GM12891 (cell line): ENCODE measurements around the gene EXOSC6.
"Not testable (repeated sequence)": the region's sequence is repeated elsewhere in the genome, so short reads cannot be mapped to it uniquely, and the experiment has no call there.

Experiments
- DNase-seq: peaks from one replicate; pipeline ENCODE4 v3.0.0; 2011; ENCODE audit warnings: low spot score; ENCODE audit not compliant: insufficient read length
- FAIRE-seq: peaks from 2 replicates; lab custom pipeline; 2011; peaks lifted over from hg19 to GRCh38; lab: Jason Lieb, UNC
- PAX5 ChIP-seq: IDR thresholded peaks from 2 replicates; pipeline ENCODE4 v1.6.1; 2011; ENCODE audit warnings: low read length, moderate library complexity, mild to moderate bottlenecking; ENCODE audit not compliant: insufficient read depth, severe bottlenecking
- POLR2A ChIP-seq: IDR thresholded peaks from 2 replicates; pipeline ENCODE4 v1.6.1; 2011; ENCODE audit warnings: low read depth, low read length, control low read depth
- POLR2AphosphoS5 ChIP-seq: IDR thresholded peaks from 2 replicates; pipeline ENCODE4 v1.6.1; 2011; ENCODE audit warnings: low read depth, low read length, control low read depth
- POU2F2 ChIP-seq: IDR thresholded peaks from 2 replicates; pipeline ENCODE4 v1.6.1; 2011; ENCODE audit warnings: low read depth, mild to moderate bottlenecking, control low read depth, low read length, moderate library complexity
- SPI1 ChIP-seq: IDR thresholded peaks from 2 replicates; pipeline ENCODE4 v1.6.1; 2011; ENCODE audit warnings: low read depth, low read length, control low read depth
- TAF1 ChIP-seq: IDR thresholded peaks from 2 replicates; pipeline ENCODE4 v1.6.1; 2011; ENCODE audit warnings: low read depth, low read length, control low read depth

The EXOSC6 gene

DNA sequence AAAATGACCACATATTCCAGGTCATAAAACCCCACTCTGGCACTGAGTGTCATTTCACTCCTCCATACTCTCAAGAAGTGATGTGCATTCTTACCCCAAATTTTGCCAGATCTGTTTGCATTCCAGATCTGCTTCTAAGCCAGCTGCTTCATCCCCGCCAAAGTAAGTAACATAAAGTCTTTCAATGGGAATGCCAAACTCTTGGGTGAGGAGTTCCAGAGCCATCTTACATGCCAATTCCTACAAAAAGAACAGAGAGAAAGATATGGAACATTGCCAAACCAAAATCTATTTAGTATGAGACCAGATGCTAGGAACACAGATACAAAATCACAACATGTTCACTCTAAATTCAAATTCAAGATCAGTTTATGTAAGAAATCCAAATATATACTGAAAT lies 24.7 kb upstream of the EXOSC6 start:
- no peak for TF ChIP-seq POU2F2
- TF ChIP-seq POLR2AphosphoS5: no peak
- no peak for TF ChIP-seq TAF1
- no peak for TF ChIP-seq SPI1
- TF ChIP-seq POLR2A: no peak
- no peak for TF ChIP-seq PAX5
- DNase-seq (no peak), FAIRE-seq (no peak)

DNA sequence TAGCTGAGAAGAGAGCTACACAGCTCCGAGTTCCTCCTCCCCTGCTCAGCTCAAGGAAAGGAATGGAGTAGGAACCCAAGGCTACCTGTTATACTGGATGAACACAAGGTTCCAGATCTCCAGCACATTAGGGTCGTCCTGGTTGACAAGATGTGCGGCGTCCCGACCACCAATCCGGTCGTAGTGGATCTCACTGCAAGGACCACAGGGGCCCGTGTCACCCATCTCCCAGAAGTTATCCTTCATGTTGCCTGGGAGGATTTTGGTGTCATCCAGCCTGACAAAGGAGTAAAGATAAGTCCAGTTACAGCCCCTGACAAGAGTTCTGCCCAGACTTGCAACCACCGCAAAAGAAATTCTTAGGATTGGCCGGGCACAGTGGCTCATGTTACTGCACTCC lies 20.0 kb upstream of the EXOSC6 start:
- TF ChIP-seq POLR2A: no peak
- TF ChIP-seq PAX5: no peak
- no peak for TF ChIP-seq POLR2AphosphoS5
- no peak for TF ChIP-seq SPI1
- TF ChIP-seq POU2F2: no peak
- no peak for TF ChIP-seq TAF1
- no peak for DNase-seq
- no peak for FAIRE-seq

DNA sequence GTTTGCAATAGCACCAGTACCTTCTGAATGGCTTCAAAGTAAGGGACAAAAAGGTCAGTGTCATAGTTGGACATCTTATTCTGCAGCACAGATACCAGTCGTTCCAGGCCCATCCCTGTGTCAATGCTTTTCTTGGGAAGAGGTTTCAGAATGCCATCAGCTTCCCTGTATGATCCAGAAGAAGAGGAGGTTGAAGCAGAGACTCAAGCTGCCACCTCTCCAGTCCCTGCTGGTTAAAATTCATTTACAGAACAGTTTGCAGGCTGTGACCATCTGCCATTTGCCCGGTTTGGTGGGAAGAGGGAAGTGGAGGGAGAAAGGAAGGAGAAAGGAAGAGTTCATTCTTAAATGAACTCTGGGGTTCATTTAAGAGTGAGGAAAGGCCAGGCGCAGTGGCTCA lies 18.4 kb upstream of the EXOSC6 start:
- FAIRE-seq (no peak), DNase-seq (no peak)
- TF ChIP-seq SPI1 (no peak), POLR2A (no peak), POU2F2 (no peak), POLR2AphosphoS5 (no peak), PAX5 (no peak), TAF1 (no peak)

DNA sequence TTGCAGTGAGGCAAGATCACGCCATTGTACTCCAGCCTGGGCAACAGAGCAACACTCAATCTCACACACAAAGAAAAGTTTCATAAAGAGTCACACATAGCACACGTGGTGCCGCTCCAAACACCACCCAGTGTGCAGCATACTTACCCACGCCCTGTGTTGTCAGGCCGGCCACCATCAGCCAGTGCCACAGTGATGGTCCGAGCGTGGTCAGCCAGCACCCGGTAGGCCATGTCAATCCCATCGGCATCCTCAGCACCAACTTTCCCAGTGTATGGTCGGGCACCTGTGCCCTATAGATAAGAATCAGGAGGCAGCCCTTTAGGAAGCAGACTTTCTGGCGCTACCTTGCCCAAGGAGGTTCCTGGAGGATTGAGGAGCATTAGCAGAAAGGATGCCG lies 17.7 kb upstream of the EXOSC6 start:
- no peak for FAIRE-seq

DNA sequence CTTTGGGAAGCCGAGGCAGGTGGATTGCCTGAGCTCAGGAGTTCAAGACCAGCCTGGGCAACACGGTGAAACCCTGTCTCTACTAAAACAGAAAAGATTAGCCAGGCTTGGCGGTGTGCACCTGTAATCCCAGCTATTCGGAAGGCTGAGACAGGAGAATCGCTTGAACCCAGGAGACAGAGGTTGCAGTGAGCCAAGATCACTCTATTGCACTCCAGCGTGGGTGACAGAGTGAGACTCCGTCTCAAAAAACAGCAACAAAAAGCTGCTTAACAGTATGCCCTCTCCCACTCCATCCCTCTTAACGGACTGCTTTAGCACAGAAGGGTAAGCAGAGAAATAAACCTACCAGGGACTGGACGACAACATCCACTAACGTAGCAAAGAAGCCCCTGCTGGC lies 16.2 kb upstream of the EXOSC6 start:
- not testable (repeated sequence) for DNase-seq, FAIRE-seq

More for the DNA sequence above, 17.7 kb upstream of the EXOSC6 start:
- TF ChIP-seq POU2F2: no peak
- TF ChIP-seq POLR2A: no peak
- TF ChIP-seq PAX5: no peak
- no peak for TF ChIP-seq POLR2AphosphoS5
- TF ChIP-seq SPI1: no peak
- no peak for TF ChIP-seq TAF1
- DNase-seq: no peak

DNA sequence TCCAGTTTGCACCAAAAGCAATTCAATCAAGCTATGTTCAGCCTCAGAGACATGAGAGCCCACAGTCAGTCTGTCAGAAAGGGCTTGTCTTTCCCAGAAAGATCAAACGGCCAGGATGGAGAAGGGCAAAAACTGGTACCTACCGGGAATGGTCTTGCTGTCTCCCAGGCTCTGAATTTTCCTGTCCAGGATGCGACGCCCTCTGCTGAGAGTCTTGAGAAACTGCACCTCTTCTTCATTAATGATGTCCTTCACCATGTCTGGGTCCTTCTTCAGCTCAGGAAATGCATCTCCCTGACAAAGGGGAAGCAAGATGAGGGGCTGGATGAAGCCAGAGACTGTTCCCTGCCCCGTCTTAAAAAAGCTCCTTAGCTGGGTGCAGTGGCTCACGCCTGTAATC lies 15.8 kb upstream of the EXOSC6 start:
- DNase-seq (no peak), FAIRE-seq (no peak)
- TF ChIP-seq POLR2AphosphoS5: no peak
- TF ChIP-seq SPI1: no peak
- TF ChIP-seq PAX5: no peak
- no peak for TF ChIP-seq POLR2A
- TF ChIP-seq TAF1: no peak

DNA sequence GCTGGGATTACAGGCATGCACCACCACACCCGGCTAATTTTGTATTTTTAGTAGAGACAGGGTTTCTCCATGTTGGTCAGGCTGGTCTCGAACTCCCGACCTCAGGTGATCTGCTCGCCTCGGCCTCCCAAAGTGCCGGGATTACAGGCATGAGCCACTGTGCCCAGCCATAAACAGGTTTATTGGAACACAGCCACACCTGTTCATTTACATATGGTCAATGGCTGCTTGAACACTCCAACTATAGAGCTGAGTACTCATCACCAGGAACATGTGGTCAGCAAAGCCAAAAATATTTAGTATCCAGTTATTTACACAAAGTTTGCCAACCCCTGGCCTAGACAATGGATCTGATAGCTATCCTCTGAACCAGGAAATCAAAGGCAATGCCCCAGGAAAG lies 8.2 kb upstream of the EXOSC6 start:
- not testable (repeated sequence) for DNase-seq, FAIRE-seq

DNA sequence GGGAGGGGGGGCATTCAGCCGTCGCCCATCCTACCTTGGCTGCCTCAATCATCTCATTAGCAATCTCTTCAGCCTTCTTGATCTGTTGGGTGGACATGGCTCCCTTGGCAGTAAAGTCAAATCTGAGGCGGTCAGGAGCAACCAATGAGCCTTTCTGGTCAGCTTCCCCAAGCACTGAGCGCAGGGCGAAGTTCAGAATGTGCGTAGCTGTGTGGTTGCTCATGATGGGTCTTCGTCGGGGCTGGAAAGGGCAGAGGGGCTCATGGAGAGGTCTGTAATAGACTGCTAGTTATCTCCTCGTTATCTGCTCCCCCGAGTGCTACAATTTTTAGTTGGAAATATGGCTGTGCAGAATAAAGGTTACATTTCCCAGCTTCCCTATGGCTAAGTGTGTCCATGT lies 7.2 kb upstream of the EXOSC6 start:
- FAIRE-seq: no peak
- DNase-seq: no peak
- TF ChIP-seq POLR2A (no peak), SPI1 (no peak), POLR2AphosphoS5 (no peak), TAF1 (no peak), POU2F2 (no peak), PAX5 (no peak)

DNA sequence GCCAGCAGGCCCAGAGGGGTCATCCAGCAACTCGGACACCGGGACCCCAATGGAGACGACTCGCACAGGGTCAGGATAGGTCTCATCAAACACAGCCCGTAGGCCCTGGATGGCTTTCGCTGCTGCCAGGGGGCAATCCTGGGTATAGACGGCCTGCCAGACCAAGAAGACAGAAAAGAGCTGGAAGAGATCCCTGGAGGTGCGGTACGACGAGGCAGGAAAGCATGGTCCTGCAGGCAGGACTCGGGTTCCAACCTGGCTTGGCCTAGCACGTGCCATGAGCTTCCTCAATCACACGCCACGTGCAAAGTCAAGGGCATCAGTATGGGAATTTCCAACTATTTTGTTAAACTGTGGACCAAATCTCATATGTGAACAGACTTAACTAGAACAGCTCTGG lies 6.3 kb upstream of the EXOSC6 start:
- no peak for DNase-seq
- no peak for FAIRE-seq
- TF ChIP-seq SPI1 (no peak), POLR2AphosphoS5 (no peak), POLR2A (no peak), PAX5 (no peak), POU2F2 (no peak), TAF1 (no peak)

DNA sequence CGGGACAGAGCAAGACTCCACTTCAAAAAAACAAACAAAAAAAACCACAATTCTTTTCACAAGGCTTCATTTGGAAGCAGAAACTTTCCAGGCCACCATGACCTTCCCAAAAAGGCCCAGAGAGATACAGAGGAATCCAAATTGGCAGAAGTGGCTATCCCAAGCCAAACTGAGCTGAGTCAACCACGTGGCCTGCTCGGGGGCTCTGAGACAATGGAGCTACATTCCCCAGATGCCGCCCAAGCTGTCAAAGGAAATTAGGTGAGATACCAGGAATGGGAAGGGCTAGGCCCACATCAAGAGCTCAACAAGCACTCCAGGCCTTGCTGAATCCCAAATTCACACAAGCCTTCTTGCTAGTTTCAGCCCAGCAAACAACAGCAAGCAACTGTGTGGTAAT lies 5.7 kb upstream of the EXOSC6 start:
- TF ChIP-seq TAF1: no peak
- no peak for TF ChIP-seq POLR2AphosphoS5
- TF ChIP-seq POU2F2: no peak
- no peak for TF ChIP-seq SPI1
- no peak for TF ChIP-seq POLR2A
- no peak for TF ChIP-seq PAX5
- no peak for FAIRE-seq
- no peak for DNase-seq

DNA sequence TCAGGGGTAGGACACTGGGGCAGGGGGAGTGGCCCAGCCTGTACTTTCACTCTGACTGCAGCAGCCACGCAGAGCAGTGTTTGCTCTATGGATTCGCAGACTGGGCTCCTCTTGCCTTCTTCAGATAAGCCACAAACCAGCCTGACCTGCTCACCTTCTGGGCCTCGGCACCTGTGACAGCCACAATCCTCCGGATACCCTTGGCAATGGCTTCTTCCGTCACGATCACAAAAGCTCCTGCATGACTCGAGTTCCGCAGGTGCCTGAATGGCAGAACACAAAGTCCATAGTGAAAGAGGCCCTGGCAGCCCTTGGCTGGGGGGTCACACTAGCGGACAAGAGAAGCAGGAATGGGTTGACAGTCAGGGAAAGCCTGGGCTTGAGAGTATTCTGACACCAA lies 3.8 kb upstream of the EXOSC6 start:
- FAIRE-seq: no peak

DNA sequence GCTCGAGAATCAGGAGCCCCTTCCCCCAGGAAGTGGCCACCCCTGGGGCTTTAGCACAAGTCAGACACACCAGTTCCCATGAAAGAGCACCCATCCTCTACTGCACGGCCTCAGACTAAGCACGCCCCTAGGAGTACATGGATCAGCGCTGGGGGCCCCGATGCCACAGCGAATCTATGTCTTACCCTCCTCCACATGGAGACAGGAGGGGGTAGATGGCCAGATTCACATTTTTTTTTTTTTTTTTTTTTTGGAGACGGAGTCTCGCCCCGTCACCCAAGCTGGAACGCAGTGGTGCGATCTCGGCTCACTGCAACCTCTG lies 3.2 kb upstream of the EXOSC6 start:
- DNase-seq: no peak
- TF ChIP-seq TAF1: no peak
- TF ChIP-seq POU2F2: no peak
- no peak for FAIRE-seq

More for the DNA sequence above, 3.8 kb upstream of the EXOSC6 start:
- TF ChIP-seq POLR2A (no peak), TAF1 (no peak), POLR2AphosphoS5 (no peak), SPI1 (no peak), PAX5 (no peak), POU2F2 (no peak)
- no peak for DNase-seq
